GM12892 (cell line): ENCODE results near the gene PABPN1L.

Source experiments
- POLR2A ChIP-seq: IDR thresholded peaks from 2 replicates; pipeline ENCODE4 v1.6.1; 2011; ENCODE audit warnings: low read depth, low read length, control low read depth
- POLR2AphosphoS5 ChIP-seq: IDR thresholded peaks from 2 replicates; pipeline ENCODE4 v1.6.1; 2011; ENCODE audit warnings: low read depth, low read length, control low read depth

- TF ChIP-seq POLR2AphosphoS5 = no peak
- no peak for TF ChIP-seq POLR2A
Observed at GRCh38 chr16:88827727-88828126, 38.7 kb downstream of the PABPN1L start.
